ENCODE measurements around the gene SGCE. TPM values are rescaled to one million over a fixed set of nuclear protein-coding genes. Genes with fewer than 3 reads are reported as not detected.

Gene SGCE
- total and polyA plus RNA-seq, 2 donors = 23.7 to 27.9 TPM

- Histone ChIP-seq H3K27ac (ENCODE audit: low read depth in 1 of 2, low read length in 1 of 2) (no peak overlapping the region), H3K9me3 (ENCODE audit: control insufficient read depth in 2 of 2, insufficient read depth in 1 of 2, low read length in 1 of 2) (no peaks in the 10 kb centered on the region), H3K36me3 (ENCODE audit: control insufficient read depth in 2 of 2, insufficient read depth in 2 of 2, low read length in 1 of 2) (no peaks in the 10 kb centered on the region), H3K4me3 (ENCODE audit: low read length in 2 of 2) (no peak overlapping the region), H3K4me1 (ENCODE audit: control insufficient read depth in 2 of 2, insufficient read depth in 2 of 2, low read length in 2 of 2) (no peaks in the 10 kb centered on the region), H3K27me3 (ENCODE audit: control insufficient read depth in 2 of 2, insufficient read depth in 1 of 2, low read length in 1 of 2) (no peaks in the 10 kb centered on the region)
- DNase-seq (ENCODE audit: low read depth in 6 of 9, low spot score in 9 of 9) = no peak
- WGBS = 48% methylated on average over 2 of the region's 2 CpGs
Measured at GRCh38 chr7:94591176-94591575, 64.8 kb downstream of the SGCE start.

GRCh38 chr7:94590526-94591162 lies 65.3 kb downstream of the SGCE start:
- no peak overlapping the region for H3K27ac ChIP-seq (ENCODE audit: low read depth in 1 of 2, low read length in 1 of 2)
- WGBS = 23% methylated on average over 4 of the region's 4 CpGs
- no peak overlapping the region for H3K4me3 ChIP-seq (ENCODE audit: low read length in 2 of 2)

GRCh38 chr7:94588075-94588474 lies 67.9 kb downstream of the SGCE start:
- DNase-seq (ENCODE audit: low read depth in 6 of 9, low spot score in 9 of 9) = no peak
- Histone ChIP-seq H3K4me1 (ENCODE audit: control insufficient read depth in 2 of 2, insufficient read depth in 2 of 2, low read length in 2 of 2) (no peaks in the 10 kb centered on the region), H3K4me3 (ENCODE audit: low read length in 2 of 2) (no peak overlapping the region), H3K27me3 (ENCODE audit: control insufficient read depth in 2 of 2, insufficient read depth in 1 of 2, low read length in 1 of 2) (no peaks in the 10 kb centered on the region), H3K27ac (ENCODE audit: low read depth in 1 of 2, low read length in 1 of 2) (no peak overlapping the region), H3K9me3 (ENCODE audit: control insufficient read depth in 2 of 2, insufficient read depth in 1 of 2, low read length in 1 of 2) (no peaks in the 10 kb centered on the region), H3K36me3 (ENCODE audit: control insufficient read depth in 2 of 2, insufficient read depth in 2 of 2, low read length in 1 of 2) (peaks cover 0 to 3% of the 10 kb centered on the region in 2 donors)
- WGBS = 98% methylated on average over 2 of the region's 2 CpGs

More at GRCh38 chr7:94590526-94591162, 65.3 kb downstream of the SGCE start:
- no peak for DNase-seq (ENCODE audit: low read depth in 6 of 9, low spot score in 9 of 9)
- no peaks in the 10 kb centered on the region for H3K27me3 ChIP-seq (ENCODE audit: control insufficient read depth in 2 of 2, insufficient read depth in 1 of 2, low read length in 1 of 2)
- no peaks in the 10 kb centered on the region for H3K4me1 ChIP-seq (ENCODE audit: control insufficient read depth in 2 of 2, insufficient read depth in 2 of 2, low read length in 2 of 2)
- H3K36me3 ChIP-seq (ENCODE audit: control insufficient read depth in 2 of 2, insufficient read depth in 2 of 2, low read length in 1 of 2) = no peaks in the 10 kb centered on the region
- H3K9me3 ChIP-seq (ENCODE audit: control insufficient read depth in 2 of 2, insufficient read depth in 1 of 2, low read length in 1 of 2) = no peaks in the 10 kb centered on the region

GRCh38 chr7:94584113-94584512 lies 71.8 kb downstream of the SGCE start:
- Histone ChIP-seq H3K9me3 (ENCODE audit: control insufficient read depth in 2 of 2, insufficient read depth in 1 of 2, low read length in 1 of 2) (no peaks in the 10 kb centered on the region), H3K27ac (ENCODE audit: low read depth in 1 of 2, low read length in 1 of 2) (no peak overlapping the region), H3K4me1 (ENCODE audit: control insufficient read depth in 2 of 2, insufficient read depth in 2 of 2, low read length in 2 of 2) (no peaks in the 10 kb centered on the region), H3K36me3 (ENCODE audit: control insufficient read depth in 2 of 2, insufficient read depth in 2 of 2, low read length in 1 of 2) (peaks cover 0 to 3% of the 10 kb centered on the region in 2 donors), H3K27me3 (ENCODE audit: control insufficient read depth in 2 of 2, insufficient read depth in 1 of 2, low read length in 1 of 2) (no peaks in the 10 kb centered on the region), H3K4me3 (ENCODE audit: low read length in 2 of 2) (no peak overlapping the region)
- DNase-seq (ENCODE audit: low read depth in 6 of 9, low spot score in 9 of 9) = no peak
- 97% methylated on average over 1 of the region's 1 CpG for WGBS

- no peak overlapping the region for H3K4me3 ChIP-seq (ENCODE audit: low read length in 2 of 2)
- H3K27ac ChIP-seq (ENCODE audit: low read depth in 1 of 2, low read length in 1 of 2) = no peak overlapping the region
- H3K27me3 ChIP-seq (ENCODE audit: control insufficient read depth in 2 of 2, insufficient read depth in 1 of 2, low read length in 1 of 2) = no peaks in the 10 kb centered on the region
- 92% methylated on average over 1 of the region's 1 CpG for WGBS
- H3K4me1 ChIP-seq (ENCODE audit: control insufficient read depth in 2 of 2, insufficient read depth in 2 of 2, low read length in 2 of 2) = no peaks in the 10 kb centered on the region
- peaks cover 0 to 8% of the 10 kb centered on the region in 2 donors for H3K36me3 ChIP-seq (ENCODE audit: control insufficient read depth in 2 of 2, insufficient read depth in 2 of 2, low read length in 1 of 2)
- H3K9me3 ChIP-seq (ENCODE audit: control insufficient read depth in 2 of 2, insufficient read depth in 1 of 2, low read length in 1 of 2) = no peaks in the 10 kb centered on the region
- DNase-seq (ENCODE audit: low read depth in 6 of 9, low spot score in 9 of 9) = no peak
Measured at GRCh38 chr7:94580601-94581000, 75.3 kb downstream of the SGCE start.

GRCh38 chr7:94579470-94579869 lies 76.5 kb downstream of the SGCE start:
- Histone ChIP-seq H3K27ac (ENCODE audit: low read depth in 1 of 2, low read length in 1 of 2) (no peak overlapping the region), H3K4me1 (ENCODE audit: control insufficient read depth in 2 of 2, insufficient read depth in 2 of 2, low read length in 2 of 2) (no peaks in the 10 kb centered on the region)
- no peak for DNase-seq (ENCODE audit: low read depth in 6 of 9, low spot score in 9 of 9)

GRCh38 chr7:94578614-94579013 lies 77.3 kb downstream of the SGCE start:
- no peak for DNase-seq (ENCODE audit: low read depth in 6 of 9, low spot score in 9 of 9)
- Histone ChIP-seq H3K27ac (ENCODE audit: low read depth in 1 of 2, low read length in 1 of 2) (no peak overlapping the region), H3K4me1 (ENCODE audit: control insufficient read depth in 2 of 2, insufficient read depth in 2 of 2, low read length in 2 of 2) (no peaks in the 10 kb centered on the region), H3K9me3 (ENCODE audit: control insufficient read depth in 2 of 2, insufficient read depth in 1 of 2, low read length in 1 of 2) (no peaks in the 10 kb centered on the region), H3K27me3 (ENCODE audit: control insufficient read depth in 2 of 2, insufficient read depth in 1 of 2, low read length in 1 of 2) (no peaks in the 10 kb centered on the region), H3K4me3 (ENCODE audit: low read length in 2 of 2) (no peak overlapping the region), H3K36me3 (ENCODE audit: control insufficient read depth in 2 of 2, insufficient read depth in 2 of 2, low read length in 1 of 2) (peaks cover 0 to 7% of the 10 kb centered on the region in 2 donors)

More at GRCh38 chr7:94579470-94579869, 76.5 kb downstream of the SGCE start:
- Histone ChIP-seq H3K36me3 (ENCODE audit: control insufficient read depth in 2 of 2, insufficient read depth in 2 of 2, low read length in 1 of 2) (peaks cover 0 to 9% of the 10 kb centered on the region in 2 donors), H3K9me3 (ENCODE audit: control insufficient read depth in 2 of 2, insufficient read depth in 1 of 2, low read length in 1 of 2) (no peaks in the 10 kb centered on the region), H3K4me3 (ENCODE audit: low read length in 2 of 2) (no peak overlapping the region), H3K27me3 (ENCODE audit: control insufficient read depth in 2 of 2, insufficient read depth in 1 of 2, low read length in 1 of 2) (no peaks in the 10 kb centered on the region)
- 96% methylated on average over 2 of the region's 2 CpGs for WGBS

GRCh38 chr7:94577357-94577756 lies 78.6 kb downstream of the SGCE start:
- H3K27ac ChIP-seq (ENCODE audit: low read depth in 1 of 2, low read length in 1 of 2) = no peak overlapping the region
- no peaks in the 10 kb centered on the region for H3K27me3 ChIP-seq (ENCODE audit: control insufficient read depth in 2 of 2, insufficient read depth in 1 of 2, low read length in 1 of 2)
- H3K9me3 ChIP-seq (ENCODE audit: control insufficient read depth in 2 of 2, insufficient read depth in 1 of 2, low read length in 1 of 2) = no peaks in the 10 kb centered on the region
- no peaks in the 10 kb centered on the region for H3K4me1 ChIP-seq (ENCODE audit: control insufficient read depth in 2 of 2, insufficient read depth in 2 of 2, low read length in 2 of 2)
- peaks cover 0 to 7% of the 10 kb centered on the region in 2 donors for H3K36me3 ChIP-seq (ENCODE audit: control insufficient read depth in 2 of 2, insufficient read depth in 2 of 2, low read length in 1 of 2)
- WGBS = 99% methylated on average over 1 of the region's 1 CpG
- DNase-seq (ENCODE audit: low read depth in 6 of 9, low spot score in 9 of 9) = no peak
- no peak overlapping the region for H3K4me3 ChIP-seq (ENCODE audit: low read length in 2 of 2)

GRCh38 chr7:94576316-94576715 lies 79.6 kb downstream of the SGCE start:
- Histone ChIP-seq H3K9me3 (ENCODE audit: control insufficient read depth in 2 of 2, insufficient read depth in 1 of 2, low read length in 1 of 2) (no peaks in the 10 kb centered on the region), H3K4me3 (ENCODE audit: low read length in 2 of 2) (no peak overlapping the region), H3K27ac (ENCODE audit: low read depth in 1 of 2, low read length in 1 of 2) (no peak overlapping the region), H3K36me3 (ENCODE audit: control insufficient read depth in 2 of 2, insufficient read depth in 2 of 2, low read length in 1 of 2) (peaks cover 0 to 7% of the 10 kb centered on the region in 2 donors), H3K27me3 (ENCODE audit: control insufficient read depth in 2 of 2, insufficient read depth in 1 of 2, low read length in 1 of 2) (no peaks in the 10 kb centered on the region), H3K4me1 (ENCODE audit: control insufficient read depth in 2 of 2, insufficient read depth in 2 of 2, low read length in 2 of 2) (no peaks in the 10 kb centered on the region)
- no peak for DNase-seq (ENCODE audit: low read depth in 6 of 9, low spot score in 9 of 9)
- 97% methylated on average over 2 of the region's 2 CpGs for WGBS
